DOHH2 (cell line): ENCODE measurements around the gene SF3B2.

Source experiments
- H3F3A ChIP-seq: fragments of 200-600 bp; sonication (generic), shearing (Covaris generic); 2 replicates; pipeline ENCODE4 v1.6.0; 2016; ENCODE audit warnings: antibody characterized with exemption, mild to moderate bottlenecking; ENCODE audit not compliant: control insufficient read depth, insufficient read depth
- H3K27ac ChIP-seq: fragments of 200-600 bp; sonication (generic); 2 replicates; pipeline ENCODE4 v1.5.1; 2014; ENCODE audit warnings: low read depth, mild to moderate bottlenecking, low read length, moderate library complexity
- H3K27me3 ChIP-seq: fragments of 200-600 bp; sonication (generic); 2 replicates; pipeline ENCODE4 v1.6.1; 2014; ENCODE audit warnings: mild to moderate bottlenecking, low read length, mixed read lengths; ENCODE audit not compliant: control insufficient read depth
- H3K36me3 ChIP-seq: fragments of 200-600 bp; sonication (generic); 2 replicates; pipeline ENCODE4 v1.6.1; 2014; ENCODE audit warnings: mild to moderate bottlenecking, low read length, moderate library complexity, mixed read lengths; ENCODE audit not compliant: control insufficient read depth
- H3K4me1 ChIP-seq: fragments of 200-600 bp; sonication (generic); 2 replicates; pipeline ENCODE4 v1.6.1; 2014; ENCODE audit warnings: mild to moderate bottlenecking, low read length, mixed read lengths; ENCODE audit not compliant: control insufficient read depth
- H3K4me2 ChIP-seq: fragments of 200-600 bp; sonication (generic); 2 replicates; pipeline ENCODE4 v1.6.0; 2014; ENCODE audit warnings: mild to moderate bottlenecking, low read length, moderate library complexity
- H3K4me3 ChIP-seq: fragments of 200-600 bp; sonication (generic); 2 replicates; pipeline ENCODE4 v1.5.1; 2014; ENCODE audit warnings: mild to moderate bottlenecking, low read length, mixed read lengths
- H3K79me2 ChIP-seq: fragments of 200-600 bp; sonication (generic); 2 replicates; pipeline ENCODE4 v1.6.1; 2014; ENCODE audit warnings: mild to moderate bottlenecking, low read length, mixed read lengths; ENCODE audit not compliant: control insufficient read depth
- H3K9me2 ChIP-seq: fragments of 200-600 bp; sonication (generic); replicated peaks from 2 replicates; pipeline ENCODE4 v1.6.1; 2014; ENCODE audit warnings: mild to moderate bottlenecking, low read length, mixed read lengths; ENCODE audit not compliant: control insufficient read depth
- H3K9me3 ChIP-seq: fragments of 200-600 bp; sonication (generic); 2 replicates; pipeline ENCODE4 v1.6.1; 2014; ENCODE audit warnings: antibody characterized with exemption, low read length, mixed read lengths; ENCODE audit not compliant: control insufficient read depth, insufficient read depth
- H4K20me1 ChIP-seq: fragments of 200-600 bp; sonication (generic); 2 replicates; pipeline ENCODE4 v1.6.0; 2014; ENCODE audit warnings: low read depth, mild to moderate bottlenecking, antibody characterized with exemption, low read length, moderate library complexity; ENCODE audit not compliant: control insufficient read depth, insufficient read depth
- EZH2phosphoT487 ChIP-seq: fragments of 200-600 bp; sonication (generic); IDR thresholded peaks from 2 replicates; pipeline ENCODE4 v1.6.1; 2017; ENCODE audit warnings: borderline replicate concordance, mild to moderate bottlenecking, antibody characterized with exemption, low read length, moderate library complexity, mixed read lengths
- TF ChIP-seq, protein P1 (sequence below): fragments of 200-600 bp; sonication (generic); IDR thresholded peaks from one replicate; pipeline ENCODE4 v1.5.1; 2014; ENCODE audit warnings: antibody characterized with exemption, mild to moderate bottlenecking, low read depth, low read length; ENCODE audit not compliant: poor library complexity, severe bottlenecking

SF3B2 gene

DNA sequence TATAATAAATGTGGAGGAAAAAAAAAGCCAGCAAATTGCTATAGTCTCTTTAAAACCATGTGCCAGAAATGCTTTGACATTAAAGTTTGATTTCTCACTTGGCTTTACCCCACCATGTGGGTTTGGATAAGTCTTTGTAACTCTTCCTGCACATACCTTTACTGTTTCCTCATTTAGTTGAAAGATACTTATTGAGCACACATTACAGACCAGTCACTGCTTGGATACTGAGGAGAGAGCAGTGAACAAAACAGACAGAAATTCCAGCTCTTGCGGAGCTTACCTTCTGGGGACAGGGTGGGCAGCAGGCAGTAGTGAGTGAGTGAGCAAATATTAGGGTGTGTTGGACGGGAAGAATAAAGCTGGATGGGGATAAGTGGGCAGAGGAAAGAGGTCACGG lies 31.6 kb downstream of the SF3B2 start:
- Histone ChIP-seq H4K20me1 (no peaks in the 10 kb centered on the region), H3K4me2 (peak overlapping the region; percentile 90), H3F3A (peaks cover 23% of the 10 kb centered on the region), H3K36me3 (peaks cover 18% of the 10 kb centered on the region; the same call in 1 of the 2 replicates), H3K79me2 (peaks cover 98% of the 10 kb centered on the region), H3K9me2 (no peaks in the 10 kb centered on the region), H3K27me3 (no peaks in the 10 kb centered on the region), H3K27ac (peak overlapping the region; percentile 94), H3K4me1 (peaks cover 98% of the 10 kb centered on the region), H3K4me3 (peak overlapping the region; percentile 53), H3K9me3 (no peaks in the 10 kb centered on the region)
- TF ChIP-seq, protein P1, sequence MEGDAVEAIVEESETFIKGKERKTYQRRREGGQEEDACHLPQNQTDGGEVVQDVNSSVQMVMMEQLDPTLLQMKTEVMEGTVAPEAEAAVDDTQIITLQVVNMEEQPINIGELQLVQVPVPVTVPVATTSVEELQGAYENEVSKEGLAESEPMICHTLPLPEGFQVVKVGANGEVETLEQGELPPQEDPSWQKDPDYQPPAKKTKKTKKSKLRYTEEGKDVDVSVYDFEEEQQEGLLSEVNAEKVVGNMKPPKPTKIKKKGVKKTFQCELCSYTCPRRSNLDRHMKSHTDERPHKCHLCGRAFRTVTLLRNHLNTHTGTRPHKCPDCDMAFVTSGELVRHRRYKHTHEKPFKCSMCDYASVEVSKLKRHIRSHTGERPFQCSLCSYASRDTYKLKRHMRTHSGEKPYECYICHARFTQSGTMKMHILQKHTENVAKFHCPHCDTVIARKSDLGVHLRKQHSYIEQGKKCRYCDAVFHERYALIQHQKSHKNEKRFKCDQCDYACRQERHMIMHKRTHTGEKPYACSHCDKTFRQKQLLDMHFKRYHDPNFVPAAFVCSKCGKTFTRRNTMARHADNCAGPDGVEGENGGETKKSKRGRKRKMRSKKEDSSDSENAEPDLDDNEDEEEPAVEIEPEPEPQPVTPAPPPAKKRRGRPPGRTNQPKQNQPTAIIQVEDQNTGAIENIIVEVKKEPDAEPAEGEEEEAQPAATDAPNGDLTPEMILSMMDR = no peak
- TF ChIP-seq EZH2phosphoT487 = no peak

DNA sequence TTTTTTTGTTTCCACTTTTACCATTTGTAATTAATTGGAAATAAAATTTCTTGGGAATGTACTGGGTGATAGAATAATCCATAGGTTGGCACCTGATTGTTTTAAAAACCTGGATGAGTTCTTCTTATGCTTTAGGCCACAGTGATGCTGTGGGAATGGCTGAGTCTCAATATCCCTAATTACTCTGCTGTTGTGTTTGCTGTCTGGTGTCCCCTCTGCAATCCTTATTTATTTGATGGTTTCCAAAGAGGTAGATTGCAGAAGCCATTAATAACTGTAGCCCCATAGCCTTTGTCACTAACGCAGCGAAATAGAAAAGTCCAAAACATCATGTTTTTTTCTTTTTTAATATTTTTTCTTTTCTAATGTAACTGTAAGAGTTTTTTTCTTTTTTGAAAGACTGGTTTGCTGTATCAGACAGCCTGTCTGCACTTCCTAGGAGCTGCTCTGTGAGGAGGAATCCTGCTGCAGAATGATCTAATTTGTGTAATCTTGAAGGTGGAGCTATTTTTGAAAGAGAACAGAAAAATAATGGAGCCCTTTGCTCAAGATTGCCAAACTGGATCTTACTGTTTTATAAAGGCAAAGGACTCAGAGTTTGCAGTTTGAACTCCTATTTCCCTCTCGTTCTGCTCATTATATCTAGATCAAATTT lies 32.8 kb downstream of the SF3B2 start:
- TF ChIP-seq, protein P1 = no peak
- TF ChIP-seq EZH2phosphoT487 = no peak
- Histone ChIP-seq H3K9me3 (no peaks in the 10 kb centered on the region), H4K20me1 (no peaks in the 10 kb centered on the region), H3K36me3 (peaks cover 19% of the 10 kb centered on the region), H3K9me2 (no peaks in the 10 kb centered on the region), H3F3A (peaks cover 23% of the 10 kb centered on the region), H3K4me3 (peak overlapping the region; percentile 53), H3K27me3 (no peaks in the 10 kb centered on the region), H3K4me1 (peaks cover 98% of the 10 kb centered on the region), H3K27ac (peak overlapping the region; percentile 94), H3K4me2 (peak overlapping the region; percentile 90), H3K79me2 (peaks cover 98% of the 10 kb centered on the region)

- Histone ChIP-seq H3K36me3 (peaks cover 21% of the 10 kb centered on the region), H3K9me3 (peaks cover 4% of the 10 kb centered on the region; the same call in 1 of the 2 replicates), H3K4me3 (peak overlapping the region; percentile 64), H3K27me3 (no peaks in the 10 kb centered on the region), H3K4me1 (peaks cover 80% of the 10 kb centered on the region), H3K9me2 (no peaks in the 10 kb centered on the region), H3K4me2 (peak overlapping the region; percentile 87), H4K20me1 (no peaks in the 10 kb centered on the region), H3K27ac (peak overlapping the region; percentile 94), H3F3A (peaks cover 18% of the 10 kb centered on the region), H3K79me2 (peaks cover 87% of the 10 kb centered on the region)
- TF ChIP-seq, protein P1 = no peak
- no peak for TF ChIP-seq EZH2phosphoT487
Observed at GRCh38 chr11:66087148-66087908, 35.2 kb downstream of the SF3B2 start.
